Measurements from ENCODE around the gene SFXN2.
"Not testable (repeated sequence)": the region's sequence is repeated elsewhere in the genome, so short reads cannot be mapped to it uniquely, and the experiment has no call there.

DNA sequence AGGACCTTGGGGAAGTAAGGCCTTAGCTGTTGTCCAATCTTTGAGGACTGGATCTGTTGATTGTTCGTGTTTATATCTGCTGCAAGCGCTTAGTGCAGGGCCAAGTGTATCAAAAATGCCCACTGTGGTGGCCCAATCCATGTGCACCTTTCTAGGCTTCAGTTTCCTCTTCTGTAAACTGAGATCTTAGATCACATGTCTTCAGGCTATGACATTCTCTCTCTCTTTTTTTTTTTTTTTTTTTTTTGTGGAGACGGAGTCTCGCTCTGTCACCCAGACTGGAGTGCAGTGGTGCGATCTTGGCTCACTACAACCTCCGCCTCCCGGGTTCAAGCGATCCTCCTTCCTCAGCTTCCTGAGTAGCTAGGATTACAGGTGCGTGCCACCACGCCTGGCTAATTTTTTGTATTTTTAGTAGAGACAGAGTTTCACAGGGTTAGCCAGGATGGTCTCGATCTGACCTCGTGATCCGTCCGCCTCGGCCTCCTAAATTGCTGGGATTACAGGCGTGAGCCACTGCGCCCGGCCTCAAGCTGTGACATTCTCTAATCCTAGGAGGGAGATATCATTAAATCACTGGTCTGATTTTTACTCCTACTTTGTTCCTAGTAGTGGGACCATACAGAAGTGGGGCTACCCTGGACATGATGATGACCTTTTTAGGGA is 2.6 kb downstream of the SFXN2 start:
- TF ChIP-seq, protein P1, sequence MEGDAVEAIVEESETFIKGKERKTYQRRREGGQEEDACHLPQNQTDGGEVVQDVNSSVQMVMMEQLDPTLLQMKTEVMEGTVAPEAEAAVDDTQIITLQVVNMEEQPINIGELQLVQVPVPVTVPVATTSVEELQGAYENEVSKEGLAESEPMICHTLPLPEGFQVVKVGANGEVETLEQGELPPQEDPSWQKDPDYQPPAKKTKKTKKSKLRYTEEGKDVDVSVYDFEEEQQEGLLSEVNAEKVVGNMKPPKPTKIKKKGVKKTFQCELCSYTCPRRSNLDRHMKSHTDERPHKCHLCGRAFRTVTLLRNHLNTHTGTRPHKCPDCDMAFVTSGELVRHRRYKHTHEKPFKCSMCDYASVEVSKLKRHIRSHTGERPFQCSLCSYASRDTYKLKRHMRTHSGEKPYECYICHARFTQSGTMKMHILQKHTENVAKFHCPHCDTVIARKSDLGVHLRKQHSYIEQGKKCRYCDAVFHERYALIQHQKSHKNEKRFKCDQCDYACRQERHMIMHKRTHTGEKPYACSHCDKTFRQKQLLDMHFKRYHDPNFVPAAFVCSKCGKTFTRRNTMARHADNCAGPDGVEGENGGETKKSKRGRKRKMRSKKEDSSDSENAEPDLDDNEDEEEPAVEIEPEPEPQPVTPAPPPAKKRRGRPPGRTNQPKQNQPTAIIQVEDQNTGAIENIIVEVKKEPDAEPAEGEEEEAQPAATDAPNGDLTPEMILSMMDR (IDR thresholded peaks at IDR 0.05), result not testable (repeated sequence)
- not testable (repeated sequence) for TF ChIP-seq POLR2AphosphoS5, POLR2A, EP300 (IDR thresholded peaks at IDR 0.05)

Data from sigmoid colon (tissue), 4 donors.